GF-D8 (cell line): ENCODE data around the gene ERVK3-1.
"Not testable (repeated sequence)": the region's sequence is repeated elsewhere in the genome, so short reads cannot be mapped to it uniquely, and the experiment has no call there.

Experiments
- DNase-seq: peaks from one replicate; lab custom pipeline; 2025; lab: John Stamatoyannopoulos, UW

The ERVK3-1 gene

GRCh38 chr19:58305065-58305931, at the start of gene ERVK3-1:
TSS of gene ERVK3-1 (plus strand) at chr19:58305377. CDS start at chr19:58312169, 6,792 bp downstream.
- peak; percentile 94 for DNase-seq

- not testable (repeated sequence) for DNase-seq
Measured at GRCh38 chr19:58258259-58258658, 46.9 kb upstream of the ERVK3-1 start.

GRCh38 chr19:58261600-58261967, 43.6 kb upstream of the ERVK3-1 start:
- no peak for DNase-seq

GRCh38 chr19:58261968-58262921, 42.9 kb upstream of the ERVK3-1 start:
- no peak for DNase-seq

- no peak for DNase-seq
Measured at GRCh38 chr19:58262922-58263296, 42.3 kb upstream of the ERVK3-1 start.

- no peak for DNase-seq
Measured at GRCh38 chr19:58265100-58265499, 40.1 kb upstream of the ERVK3-1 start.

GRCh38 chr19:58268344-58268743, 36.8 kb upstream of the ERVK3-1 start:
- DNase-seq: no peak

GRCh38 chr19:58274771-58275201, 30.4 kb upstream of the ERVK3-1 start:
- no peak for DNase-seq

GRCh38 chr19:58275564-58275963, 29.6 kb upstream of the ERVK3-1 start:
- no peak for DNase-seq

- no peak for DNase-seq
Measured at GRCh38 chr19:58277197-58277596, 28.0 kb upstream of the ERVK3-1 start.

- peak; percentile 46 for DNase-seq
Measured at GRCh38 chr19:58277748-58278540, 27.2 kb upstream of the ERVK3-1 start.

GRCh38 chr19:58278541-58279041, 26.6 kb upstream of the ERVK3-1 start, which contains the start of gene ZNF8:
TSS of gene ZNF8 (plus strand) at chr19:58278955. CDS start at chr19:58279082, 127 bp downstream.
- DNase-seq: peak; percentile 95

- DNase-seq: no peak
Measured at GRCh38 chr19:58279042-58279924, 25.9 kb upstream of the ERVK3-1 start.

GRCh38 chr19:58279925-58280316, 25.3 kb upstream of the ERVK3-1 start:
- DNase-seq: no peak

GRCh38 chr19:58284199-58284598, 21.0 kb upstream of the ERVK3-1 start:
- no peak for DNase-seq

GRCh38 chr19:58291943-58292342, 13.2 kb upstream of the ERVK3-1 start:
- DNase-seq: no peak

GRCh38 chr19:58294743-58295374, 10.3 kb upstream of the ERVK3-1 start:
- DNase-seq: no peak

GRCh38 chr19:58296104-58296503, 9.1 kb upstream of the ERVK3-1 start:
- no peak for DNase-seq

GRCh38 chr19:58300620-58301019, 4.6 kb upstream of the ERVK3-1 start:
- no peak for DNase-seq

GRCh38 chr19:58304255-58304654, 922 bp upstream of the ERVK3-1 start:
- no peak for DNase-seq
